GM18951 (cell line): ENCODE measurements around the gene PAX1.

ENCODE experiments used
- POLR2A ChIP-seq: IDR thresholded peaks from 4 replicates; pipeline ENCODE4 v1.6.1; 2011; ENCODE audit warnings: mild to moderate bottlenecking; ENCODE audit not compliant: insufficient read length, insufficient read depth; ENCODE audit errors: extremely low read depth
- in situ Hi-C: fragments of 300-500 bp; cut with MboI; formaldehyde crosslinking; loops from one replicate; pipeline ENCODE4 v1.12.0; 2022; ENCODE audit warnings: low sequenced_read_pairs, mixed read lengths, inconsistent platforms; ENCODE audit not compliant: unreplicated experiment

PAX1 gene

GRCh38 chr20:21715193-21715881, 9.9 kb downstream of the PAX1 start:
- in situ Hi-C loops = loop anchor here (25.0 kb wide), 1 partner anchor 847 kb away; no protein-coding TSS in a partner anchor
- no peak for TF ChIP-seq POLR2A

- in situ Hi-C loops = loop anchor here (25.0 kb wide), 1 partner anchor 843 kb away; no protein-coding TSS in a partner anchor
- TF ChIP-seq POLR2A = no peak
Measured at GRCh38 chr20:21719592-21720214, 14.2 kb downstream of the PAX1 start.

DNA sequence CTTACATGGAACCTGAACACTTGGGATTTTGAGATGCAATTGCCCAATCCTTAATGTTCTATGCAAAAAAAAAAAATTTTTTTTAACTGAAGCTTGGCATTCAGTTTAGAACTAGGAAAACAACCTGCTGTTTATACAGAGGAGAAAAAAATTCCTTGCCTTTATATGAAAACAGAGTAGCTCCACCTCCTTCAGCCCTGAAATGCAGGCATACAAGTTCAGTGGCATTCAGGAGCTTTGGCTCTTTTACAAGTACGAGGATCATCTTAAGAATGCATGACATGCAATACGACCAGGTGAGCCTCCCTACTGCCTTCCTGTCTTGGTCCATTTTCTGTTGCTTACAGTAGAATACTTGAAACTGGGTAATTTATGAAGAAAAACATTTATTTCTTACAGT, 20.4 kb downstream of the PAX1 start:
- in situ Hi-C loops = no loop called here
- no peak for TF ChIP-seq POLR2A

GRCh38 chr20:21729316-21729715, 23.9 kb downstream of the PAX1 start:
- no peak for TF ChIP-seq POLR2A
- in situ Hi-C loops = no loop called here

- in situ Hi-C loops = no loop called here
- no peak for TF ChIP-seq POLR2A
Measured at GRCh38 chr20:21739161-21739560, 33.7 kb downstream of the PAX1 start.

GRCh38 chr20:21739682-21740081, 34.2 kb downstream of the PAX1 start:
- TF ChIP-seq POLR2A = no peak
- in situ Hi-C loops = no loop called here

DNA sequence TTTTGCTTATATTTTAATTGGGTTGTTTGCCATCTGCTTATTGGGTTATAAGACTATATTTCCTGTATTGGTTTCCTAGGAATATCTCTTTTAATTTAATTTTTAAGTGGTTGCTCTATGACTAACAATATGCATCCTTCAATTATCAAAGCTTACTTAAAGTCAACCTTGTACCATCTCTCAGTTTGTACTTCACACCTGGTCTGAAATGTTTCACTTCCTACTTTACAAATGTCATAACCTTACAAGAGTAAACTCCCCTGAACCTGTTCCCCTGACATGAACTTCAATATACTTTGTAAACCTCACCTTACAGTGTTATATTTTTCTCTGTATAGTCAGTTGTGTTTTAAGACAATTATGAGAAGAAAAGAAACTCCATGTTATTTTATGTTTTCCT, 35.8 kb downstream of the PAX1 start:
- in situ Hi-C loops = no loop called here
- TF ChIP-seq POLR2A = no peak

DNA sequence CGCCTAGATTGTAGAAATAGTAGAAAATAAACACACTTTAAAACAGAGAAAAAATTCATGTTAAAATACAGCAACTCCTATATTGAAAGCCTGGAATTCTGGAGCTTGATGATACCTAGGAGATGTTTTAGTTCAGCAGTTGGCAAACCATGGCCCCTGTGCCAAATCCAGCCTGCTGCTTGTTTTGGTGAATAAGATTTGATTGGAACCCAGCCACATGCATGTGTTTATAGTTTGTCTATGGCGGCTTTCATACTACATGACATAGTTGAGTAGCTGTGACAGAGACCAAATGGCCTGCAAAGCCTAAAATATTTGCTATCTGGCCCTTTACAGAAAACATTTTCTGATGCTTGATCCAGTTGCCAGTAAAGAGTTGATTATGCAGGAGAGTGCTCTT, 57.2 kb downstream of the PAX1 start:
- in situ Hi-C loops = no loop called here
- no peak for TF ChIP-seq POLR2A

GRCh38 chr20:21767200-21767738, 61.8 kb downstream of the PAX1 start:
- TF ChIP-seq POLR2A = no peak
- in situ Hi-C loops = no loop called here

DNA sequence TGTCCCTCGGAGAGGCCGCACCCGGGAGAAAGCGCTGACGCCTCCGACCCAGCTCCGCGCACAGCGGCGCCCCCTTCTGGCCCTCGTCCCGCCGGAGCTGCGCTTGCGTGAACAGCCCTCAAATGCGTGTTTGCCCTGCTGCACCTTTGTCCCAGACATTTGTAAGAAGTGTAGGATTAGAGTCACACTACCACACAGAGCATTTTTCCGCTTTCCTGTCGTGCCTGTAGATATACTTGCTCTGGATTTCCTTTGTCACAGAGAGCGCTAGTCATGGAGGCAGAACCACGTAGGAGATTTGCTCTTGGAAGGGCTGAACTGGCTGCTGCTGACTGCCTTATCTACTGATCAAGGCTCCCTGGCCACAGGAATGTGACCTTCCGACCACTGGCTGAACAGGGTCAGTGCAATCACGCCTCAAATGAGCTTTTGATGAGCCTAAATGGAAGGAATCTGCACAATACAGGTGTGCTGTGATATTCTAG, 62.3 kb downstream of the PAX1 start:
- in situ Hi-C loops = no loop called here
- no peak for TF ChIP-seq POLR2A
